Lower leg skin (tissue), 3 donors: Measurements from ENCODE around the gene GPR132.

Source experiments
- POLR2A ChIP-seq, 2 donors: fragments of 450-650 bp; IDR thresholded peaks; one replicate each; pipeline ENCODE4 v1.6.1; 2016 to 2017; ENCODE audit warnings: antibody characterized with exemption in 2 of 2, mild to moderate bottlenecking in 1 of 2, moderate library complexity in 1 of 2
- TF ChIP-seq, protein P1 (sequence below), 3 donors: fragments of 450-650 bp; IDR thresholded peaks; one replicate each; pipeline ENCODE4 v1.5.1; 2016; ENCODE audit warnings: antibody characterized with exemption in 3 of 3, mild to moderate bottlenecking in 3 of 3, moderate library complexity in 2 of 3

- TF ChIP-seq, protein P1, sequence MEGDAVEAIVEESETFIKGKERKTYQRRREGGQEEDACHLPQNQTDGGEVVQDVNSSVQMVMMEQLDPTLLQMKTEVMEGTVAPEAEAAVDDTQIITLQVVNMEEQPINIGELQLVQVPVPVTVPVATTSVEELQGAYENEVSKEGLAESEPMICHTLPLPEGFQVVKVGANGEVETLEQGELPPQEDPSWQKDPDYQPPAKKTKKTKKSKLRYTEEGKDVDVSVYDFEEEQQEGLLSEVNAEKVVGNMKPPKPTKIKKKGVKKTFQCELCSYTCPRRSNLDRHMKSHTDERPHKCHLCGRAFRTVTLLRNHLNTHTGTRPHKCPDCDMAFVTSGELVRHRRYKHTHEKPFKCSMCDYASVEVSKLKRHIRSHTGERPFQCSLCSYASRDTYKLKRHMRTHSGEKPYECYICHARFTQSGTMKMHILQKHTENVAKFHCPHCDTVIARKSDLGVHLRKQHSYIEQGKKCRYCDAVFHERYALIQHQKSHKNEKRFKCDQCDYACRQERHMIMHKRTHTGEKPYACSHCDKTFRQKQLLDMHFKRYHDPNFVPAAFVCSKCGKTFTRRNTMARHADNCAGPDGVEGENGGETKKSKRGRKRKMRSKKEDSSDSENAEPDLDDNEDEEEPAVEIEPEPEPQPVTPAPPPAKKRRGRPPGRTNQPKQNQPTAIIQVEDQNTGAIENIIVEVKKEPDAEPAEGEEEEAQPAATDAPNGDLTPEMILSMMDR (IDR thresholded peaks at IDR 0.05), result no peak
- no peak for TF ChIP-seq POLR2A (IDR thresholded peaks at IDR 0.05)
These were observed 23.1 kb downstream of the GPR132 start for GRCh38 chr14:105041841-105042765.
